ENCODE results near the gene APELA.
"Not testable (repeated sequence)": the region's sequence is repeated elsewhere in the genome, so short reads cannot be mapped to it uniquely, and the experiment has no call there.

The APELA gene

DNA sequence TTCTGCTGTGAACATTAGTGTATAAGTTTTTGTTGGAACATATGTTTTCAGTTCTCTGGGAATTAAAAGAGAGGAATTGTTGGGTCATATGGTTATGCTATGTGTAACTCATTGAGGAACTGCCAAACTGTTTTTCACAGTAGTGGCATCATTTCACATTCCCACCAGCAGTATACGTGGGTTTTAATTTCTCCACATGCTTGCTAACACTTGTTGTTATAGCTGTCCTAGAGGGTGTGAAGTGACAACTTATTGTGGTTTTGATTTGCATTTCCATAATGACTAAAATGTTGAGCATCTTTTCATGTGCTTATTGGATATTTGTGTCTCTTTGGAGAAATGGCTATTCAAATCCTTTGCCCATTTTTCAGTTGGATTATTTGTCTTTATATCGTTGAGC lies 13.7 kb downstream of the APELA start:
- no peak overlapping the region for H3K4me3 ChIP-seq (ENCODE audit: control insufficient read depth, low read depth, low read length)
- TF ChIP-seq, protein P1, sequence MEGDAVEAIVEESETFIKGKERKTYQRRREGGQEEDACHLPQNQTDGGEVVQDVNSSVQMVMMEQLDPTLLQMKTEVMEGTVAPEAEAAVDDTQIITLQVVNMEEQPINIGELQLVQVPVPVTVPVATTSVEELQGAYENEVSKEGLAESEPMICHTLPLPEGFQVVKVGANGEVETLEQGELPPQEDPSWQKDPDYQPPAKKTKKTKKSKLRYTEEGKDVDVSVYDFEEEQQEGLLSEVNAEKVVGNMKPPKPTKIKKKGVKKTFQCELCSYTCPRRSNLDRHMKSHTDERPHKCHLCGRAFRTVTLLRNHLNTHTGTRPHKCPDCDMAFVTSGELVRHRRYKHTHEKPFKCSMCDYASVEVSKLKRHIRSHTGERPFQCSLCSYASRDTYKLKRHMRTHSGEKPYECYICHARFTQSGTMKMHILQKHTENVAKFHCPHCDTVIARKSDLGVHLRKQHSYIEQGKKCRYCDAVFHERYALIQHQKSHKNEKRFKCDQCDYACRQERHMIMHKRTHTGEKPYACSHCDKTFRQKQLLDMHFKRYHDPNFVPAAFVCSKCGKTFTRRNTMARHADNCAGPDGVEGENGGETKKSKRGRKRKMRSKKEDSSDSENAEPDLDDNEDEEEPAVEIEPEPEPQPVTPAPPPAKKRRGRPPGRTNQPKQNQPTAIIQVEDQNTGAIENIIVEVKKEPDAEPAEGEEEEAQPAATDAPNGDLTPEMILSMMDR (IDR thresholded peaks at IDR 0.05; ENCODE audit: control insufficient read depth, insufficient read depth, low read depth, low read length, missing control alignments) = no peak
- no peak for DNase-seq (ENCODE audit: low read depth)

GRCh38 chr4:164892018-164892417 lies 15.0 kb downstream of the APELA start:
- DNase-seq (ENCODE audit: low read depth) = no peak
- TF ChIP-seq, protein P1 (IDR thresholded peaks at IDR 0.05; ENCODE audit: control insufficient read depth, insufficient read depth, low read depth, low read length, missing control alignments) = no peak
- no peak overlapping the region for H3K4me3 ChIP-seq (ENCODE audit: control insufficient read depth, low read depth, low read length)

DNA sequence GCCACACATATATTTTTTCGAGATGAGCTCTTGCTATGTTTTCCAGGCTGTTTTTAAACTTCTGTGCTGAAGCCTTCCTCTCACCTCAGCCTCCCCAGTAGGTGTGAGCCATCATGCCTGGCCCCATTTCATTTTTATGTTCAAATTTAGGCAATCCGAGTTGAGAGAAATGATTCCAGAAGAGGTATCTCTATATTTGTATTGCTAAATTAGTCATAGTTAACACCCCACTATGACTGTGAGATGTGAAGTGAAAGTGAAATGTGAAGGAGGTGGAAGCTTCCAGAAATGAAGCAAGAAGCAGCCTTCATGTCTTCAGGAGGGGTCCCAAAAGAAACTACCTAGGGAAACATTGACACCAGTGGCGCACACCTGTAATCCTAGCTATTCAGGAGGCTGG lies 17.7 kb downstream of the APELA start:
- H3K4me3 ChIP-seq (ENCODE audit: control insufficient read depth, low read depth, low read length) = no peak overlapping the region
- TF ChIP-seq, protein P1 (IDR thresholded peaks at IDR 0.05; ENCODE audit: control insufficient read depth, insufficient read depth, low read depth, low read length, missing control alignments) = no peak
- DNase-seq (ENCODE audit: low read depth) = no peak

DNA sequence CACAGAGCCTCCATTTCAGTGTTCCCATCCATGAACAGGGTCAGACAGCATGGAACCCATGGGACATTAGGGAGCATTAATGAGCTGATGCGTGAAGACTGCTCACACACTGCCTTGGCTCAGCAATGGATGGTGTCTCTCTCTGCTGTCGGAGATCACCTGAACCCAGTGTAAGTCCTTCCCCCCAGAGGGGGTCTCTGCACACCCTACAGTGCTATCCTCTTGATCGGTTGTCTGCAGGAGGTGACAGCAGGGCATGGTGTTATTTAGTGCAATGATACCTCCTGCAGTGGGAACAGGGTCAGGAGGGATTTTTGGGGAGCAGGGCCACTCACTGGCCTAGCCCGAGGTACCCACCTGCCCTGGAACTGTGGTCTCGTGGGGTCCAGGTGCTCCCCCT lies 25.6 kb downstream of the APELA start:
- DNase-seq (ENCODE audit: low read depth) = no peak
- H3K4me3 ChIP-seq (ENCODE audit: control insufficient read depth, low read depth, low read length) = no peak overlapping the region
- TF ChIP-seq, protein P1 (IDR thresholded peaks at IDR 0.05; ENCODE audit: control insufficient read depth, insufficient read depth, low read depth, low read length, missing control alignments) = no peak

DNA sequence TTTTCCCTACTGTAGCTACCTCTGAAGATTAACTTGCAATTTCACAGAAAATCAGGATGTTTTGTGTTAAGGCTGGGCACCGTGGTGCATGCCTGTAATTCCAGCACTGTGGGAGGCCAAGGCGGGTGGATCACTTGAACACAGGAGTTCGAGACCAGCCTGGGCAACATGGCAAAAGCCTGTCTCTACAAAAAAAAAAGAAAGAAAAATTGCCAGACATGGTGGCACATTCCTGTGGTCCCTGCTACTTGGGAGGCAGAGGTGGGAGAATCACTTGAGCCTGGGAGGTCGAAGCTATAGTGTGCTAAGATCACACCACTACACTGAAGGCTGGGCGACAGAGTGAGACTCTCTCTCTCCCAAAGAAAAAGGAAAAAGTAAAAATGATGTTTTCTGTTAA lies 27.4 kb downstream of the APELA start:
- DNase-seq (ENCODE audit: low read depth) = no peak
- no peak overlapping the region for H3K4me3 ChIP-seq (ENCODE audit: control insufficient read depth, low read depth, low read length)
- TF ChIP-seq, protein P1 (IDR thresholded peaks at IDR 0.05; ENCODE audit: control insufficient read depth, insufficient read depth, low read depth, low read length, missing control alignments) = no peak

GRCh38 chr4:164904941-164905340 lies 28.0 kb downstream of the APELA start:
- DNase-seq (ENCODE audit: low read depth) = no peak
- no peak overlapping the region for H3K4me3 ChIP-seq (ENCODE audit: control insufficient read depth, low read depth, low read length)
- TF ChIP-seq, protein P1 (IDR thresholded peaks at IDR 0.05; ENCODE audit: control insufficient read depth, insufficient read depth, low read depth, low read length, missing control alignments) = no peak

GRCh38 chr4:164906368-164906767 lies 29.4 kb downstream of the APELA start:
- H3K4me3 ChIP-seq (ENCODE audit: control insufficient read depth, low read depth, low read length) = no peak overlapping the region
- no peak for DNase-seq (ENCODE audit: low read depth)
- TF ChIP-seq, protein P1 (IDR thresholded peaks at IDR 0.05; ENCODE audit: control insufficient read depth, insufficient read depth, low read depth, low read length, missing control alignments) = no peak

DNA sequence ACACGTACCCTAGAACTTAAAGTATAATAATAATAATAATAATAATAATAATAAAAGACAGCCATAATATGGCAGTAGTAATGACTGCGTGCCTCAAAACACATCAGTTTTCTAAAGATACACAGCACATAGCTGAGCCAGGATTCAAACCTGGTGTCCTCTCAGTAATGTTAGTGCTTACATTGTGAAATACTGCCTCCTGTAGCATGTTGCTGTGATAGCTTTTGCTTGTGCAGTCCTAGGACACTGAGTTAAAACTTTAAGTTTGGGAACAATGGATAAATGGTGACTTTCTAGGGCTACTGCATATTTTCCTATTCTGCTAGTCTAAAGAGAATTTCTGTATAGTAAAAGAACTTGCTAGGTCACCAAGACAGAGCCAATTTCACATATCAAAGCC lies 36.5 kb downstream of the APELA start:
- not testable (repeated sequence) for DNase-seq (ENCODE audit: low read depth); H3K4me3 ChIP-seq (ENCODE audit: control insufficient read depth, low read depth, low read length)
